ENCODE measurements around the gene PAF1.

Gene PAF1

DNA sequence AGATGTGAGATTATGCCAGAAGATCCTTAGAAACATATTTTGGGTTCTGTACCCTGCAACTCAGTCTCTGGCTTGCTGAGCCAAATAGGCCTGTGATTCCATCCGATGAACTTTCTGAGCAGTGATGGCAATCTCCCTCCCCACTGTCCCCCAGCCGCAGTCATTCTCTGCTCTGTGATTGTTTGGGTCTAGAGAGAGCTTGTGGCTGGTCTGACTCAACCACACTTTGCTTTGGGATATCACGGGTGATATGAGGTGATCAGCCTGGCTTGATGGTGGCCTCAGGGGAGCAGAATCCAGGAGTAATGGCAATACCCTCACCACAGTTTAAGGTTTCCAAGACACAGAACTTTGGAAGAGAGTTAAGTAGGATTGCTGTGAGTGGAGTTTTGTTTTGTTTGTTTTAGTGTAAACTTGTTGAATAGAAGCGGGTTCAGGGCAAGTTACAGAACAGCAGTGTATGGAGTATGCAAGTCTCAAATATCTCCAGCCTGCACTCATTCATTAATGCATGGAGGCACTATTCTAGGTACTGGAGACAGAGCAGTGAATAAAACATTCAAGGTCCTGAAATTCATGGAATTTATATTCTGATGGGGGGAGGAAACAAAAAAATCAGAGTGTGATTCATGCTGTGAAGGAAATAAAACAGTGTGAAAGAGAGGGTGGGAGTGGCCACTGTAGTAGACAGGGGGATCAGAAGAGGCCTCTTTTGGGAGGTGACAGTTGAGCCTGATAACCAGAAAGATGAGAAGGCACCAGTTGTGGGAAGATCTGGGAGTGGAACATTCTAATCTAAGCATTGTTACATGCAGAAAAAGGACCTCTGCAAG is 43.4 kb downstream of the PAF1 start:
- TF ChIP-seq CTCF (IDR thresholded peaks at IDR 0.05): no peak

DNA sequence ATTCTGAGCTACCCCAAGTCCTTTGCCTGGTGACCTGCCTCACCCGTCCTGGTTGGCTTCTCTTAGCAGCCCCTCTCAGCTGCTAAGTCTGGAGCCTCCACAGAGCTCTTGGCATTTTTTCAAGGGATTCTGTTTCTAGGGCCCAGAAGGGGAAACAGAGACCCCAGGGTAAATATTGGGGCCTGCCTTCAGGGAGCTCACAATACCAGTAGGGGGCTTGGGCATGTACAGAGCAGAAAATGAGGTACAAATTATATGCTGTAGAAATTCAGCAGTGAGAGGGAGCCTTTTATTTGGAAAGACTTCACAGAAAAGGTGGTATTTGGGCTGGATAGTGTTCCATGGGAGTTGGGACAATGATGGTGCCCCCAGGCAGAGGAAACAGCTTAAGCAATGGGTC is 45.0 kb downstream of the PAF1 start:
- no peak for TF ChIP-seq CTCF (IDR thresholded peaks at IDR 0.05)

DNA sequence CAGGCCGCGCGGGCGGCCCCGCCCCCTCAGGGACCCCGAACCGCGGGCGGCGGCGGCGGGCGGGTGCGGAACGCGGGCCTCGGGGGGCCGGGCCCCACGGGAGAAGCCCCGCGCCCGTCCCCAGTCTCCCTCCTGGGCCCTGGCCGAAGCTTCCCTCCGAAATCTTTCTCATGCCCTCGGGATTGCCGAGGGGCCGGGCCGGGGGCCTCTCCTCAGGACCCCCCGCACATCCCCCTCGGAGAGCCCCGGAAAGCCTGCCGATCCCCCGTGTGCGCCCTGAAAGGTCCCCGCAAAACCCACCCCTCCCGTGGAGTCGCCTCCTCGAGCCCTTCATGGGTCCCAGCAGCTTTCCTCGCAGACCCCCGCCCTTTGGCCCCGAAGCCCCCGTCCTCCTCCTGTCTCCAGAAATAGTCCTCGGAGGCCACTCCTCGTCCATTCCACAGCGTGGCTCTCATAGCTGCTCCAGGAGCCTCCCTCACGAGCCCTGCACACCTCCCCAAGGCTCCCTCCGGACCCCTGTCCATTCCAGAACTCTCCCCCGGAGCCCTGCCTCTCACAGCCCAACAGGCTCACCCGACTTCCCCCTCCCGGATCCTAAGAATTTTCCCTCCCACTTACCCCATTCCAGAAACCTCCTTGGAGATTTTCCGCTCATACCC is 48.1 kb downstream of the PAF1 start:
- no peak for TF ChIP-seq CTCF (IDR thresholded peaks at IDR 0.05)

- peak; percentile 65 for TF ChIP-seq CTCF (IDR thresholded peaks at IDR 0.05)
Observed at GRCh38 chr19:39341719-39342604, 48.9 kb downstream of the PAF1 start, which contains the start of gene SAMD4B. Gene SAMD4B (plus strand): TSS chr19:39342421. CDS start chr19:39356894, 14,473 bp downstream.

- no peak for TF ChIP-seq CTCF (IDR thresholded peaks at IDR 0.05)
Observed at GRCh38 chr19:39341129-39341718, 49.7 kb downstream of the PAF1 start.

- TF ChIP-seq CTCF (IDR thresholded peaks at IDR 0.05): no peak
Observed at GRCh38 chr19:39339674-39340073, 51.2 kb downstream of the PAF1 start.

DNA sequence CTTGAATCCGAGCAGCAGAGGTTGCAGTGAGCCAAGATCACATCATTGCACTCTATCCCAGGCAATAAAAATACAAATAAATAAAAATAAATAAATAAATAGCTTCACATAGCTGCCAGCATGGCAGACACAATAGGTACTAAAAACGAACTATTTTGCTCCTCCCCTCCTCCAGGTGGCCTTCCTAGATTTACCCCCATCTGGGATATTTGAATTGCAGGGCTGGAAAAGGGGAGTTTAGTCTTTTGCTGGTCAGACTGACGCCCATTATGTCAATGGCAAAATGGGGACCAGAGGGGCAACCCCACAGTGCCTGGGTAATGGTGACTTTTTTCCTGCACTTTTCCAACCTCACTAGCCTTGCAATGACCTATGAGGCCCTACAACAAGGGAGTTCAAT is 54.4 kb downstream of the PAF1 start:
- TF ChIP-seq CTCF (IDR thresholded peaks at IDR 0.05): no peak

All from LNCAP (cell line).